GM18519 (cell line): ENCODE measurements around the gene TFAP2E.

Source experiments
- ATAC-seq: cut with Tn5 transposase; IDR thresholded peaks from one replicate; pipeline ENCODE4 v1.9.1; 2021; ENCODE audit warnings: mild to moderate bottlenecking, moderate library complexity; ENCODE audit not compliant: unreplicated experiment, low FRiP score

TFAP2E gene

GRCh38 chr1:35637401-35637809 is 64.3 kb downstream of the TFAP2E start:
- ATAC-seq = no peak

- no peak for ATAC-seq
Observed at GRCh38 chr1:35640380-35641232, 67.5 kb downstream of the TFAP2E start.

- no peak for ATAC-seq
Observed at GRCh38 chr1:35641233-35641866, 68.2 kb downstream of the TFAP2E start, which contains the start of gene PSMB2. Gene PSMB2 (minus strand): TSS chr1:35641526. CDS start chr1:35641432, 94 bp downstream.

DNA sequence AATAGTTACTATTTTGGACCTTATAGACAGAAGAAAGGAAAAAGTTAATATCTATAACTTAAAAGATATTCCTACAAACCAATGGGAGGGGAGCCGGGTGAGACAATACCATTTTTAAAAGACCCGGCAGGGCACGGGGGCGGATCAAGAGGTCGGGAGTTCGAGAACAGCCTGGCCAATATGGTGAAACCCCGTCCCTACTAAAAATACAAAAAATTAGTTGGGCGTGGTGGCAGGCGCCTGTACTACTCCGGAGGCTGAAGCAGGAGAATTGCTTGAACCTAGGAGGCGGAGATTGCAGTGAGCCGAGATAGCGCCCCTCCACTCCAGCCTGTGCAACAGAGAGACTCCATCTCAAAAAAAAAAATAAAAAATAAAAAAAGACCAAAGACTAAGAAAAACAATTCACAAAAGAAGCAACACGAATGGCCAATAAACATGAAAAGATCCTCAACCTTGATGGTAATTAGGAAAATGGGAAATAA is 69.4 kb downstream of the TFAP2E start:
- no peak for ATAC-seq

DNA sequence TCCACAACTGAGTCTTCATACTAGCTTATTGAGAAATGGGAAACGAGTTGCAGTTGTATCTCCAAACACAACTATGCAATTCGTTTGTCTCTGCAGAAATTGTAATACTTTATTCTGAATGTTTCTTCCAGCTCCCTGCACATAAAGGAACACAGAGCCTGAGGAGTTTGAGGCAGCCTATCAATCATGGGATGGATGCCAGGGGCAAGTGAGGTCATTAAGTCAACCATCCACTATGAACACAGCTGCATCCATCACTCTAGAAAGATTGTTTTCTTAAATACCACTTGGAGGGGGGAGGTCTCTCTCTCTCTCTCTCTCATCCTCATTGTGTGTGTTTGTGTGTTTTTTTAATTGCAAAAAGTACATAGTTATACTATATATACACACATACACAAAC is 71.1 kb downstream of the TFAP2E start:
- no peak for ATAC-seq
